Keratinocyte (primary cell): ENCODE results near the gene SLFN5. TPM values are rescaled to one million over a fixed set of nuclear protein-coding genes. Genes with fewer than 3 reads are reported as not detected.

Experiments used
- DNase-seq: peaks from one replicate; pipeline ENCODE4 v3.0.0-alpha.2; 2011; ENCODE audit warnings: low read depth, missing footprints, low spot score
- FAIRE-seq: peaks from 2 replicates; lab custom pipeline; 2011; peaks lifted over from hg19 to GRCh38; lab: Jason Lieb, UNC
- H2AFZ ChIP-seq: 2 replicates; pipeline ENCODE4 v1.6.0; 2012; ENCODE audit warnings: low read length, control low read depth, inconsistent platforms; ENCODE audit not compliant: control insufficient read depth
- H3K27ac ChIP-seq: 2 replicates; pipeline ENCODE4 v1.5.1; 2011; ENCODE audit warnings: low read length; ENCODE audit not compliant: control insufficient read depth, insufficient read depth
- H3K27me3 ChIP-seq: 3 replicates; pipeline ENCODE4 v1.6.0; 2011; ENCODE audit warnings: low read length; ENCODE audit not compliant: control insufficient read depth, insufficient read depth; ENCODE audit errors: extremely low read depth
- H3K36me3 ChIP-seq, 2 experiments: 2 replicates in 1 of 2; 3 replicates in 1 of 2; pipeline ENCODE4 v1.5.1; 2011; ENCODE audit warnings: low read length in 2 of 2, mild to moderate bottlenecking in 1 of 2; ENCODE audit not compliant: control insufficient read depth in 2 of 2, insufficient read depth in 2 of 2; ENCODE audit errors: extremely low read depth in 1 of 2
- H3K4me1 ChIP-seq: 3 replicates; pipeline ENCODE4 v1.5.1; 2011; ENCODE audit warnings: low read length; ENCODE audit not compliant: control insufficient read depth, insufficient read depth; ENCODE audit errors: extremely low read depth
- H3K4me2 ChIP-seq: 3 replicates; pipeline ENCODE4 v1.6.0; 2011; ENCODE audit warnings: low read depth, low read length; ENCODE audit not compliant: control insufficient read depth, insufficient read depth; ENCODE audit errors: extremely low read depth
- H3K4me3 ChIP-seq, 3 experiments: fragments of 200-600 bp in 1 of 3; sonication (generic) in 1 of 3; 2 replicates in 2 of 3; 3 replicates in 1 of 3; pipeline ENCODE4 v1.5.1; 2011 to 2016; ENCODE audit warnings: low read length in 3 of 3, mild to moderate bottlenecking in 3 of 3, control low read depth in 2 of 3, inconsistent platforms in 1 of 3, low read depth in 1 of 3, mixed read lengths in 1 of 3, mixed run types in 1 of 3, moderate library complexity in 1 of 3; ENCODE audit not compliant: control insufficient read depth in 2 of 3, insufficient read depth in 2 of 3; ENCODE audit errors: extremely low read depth in 1 of 3
- H3K79me2 ChIP-seq: 2 replicates; pipeline ENCODE4 v1.6.0; 2012; ENCODE audit warnings: low read length; ENCODE audit not compliant: control insufficient read depth, insufficient read depth
- H3K9ac ChIP-seq: 3 replicates; pipeline ENCODE4 v1.6.0; 2011; ENCODE audit warnings: low read length; ENCODE audit not compliant: control insufficient read depth, insufficient read depth; ENCODE audit errors: extremely low read depth
- H3K9me1 ChIP-seq: 3 replicates; pipeline ENCODE4 v1.6.0; 2011; ENCODE audit warnings: low read length; ENCODE audit not compliant: control insufficient read depth, insufficient read depth; ENCODE audit errors: extremely low read depth
- H3K9me3 ChIP-seq: 2 replicates; pipeline ENCODE4 v1.5.1; 2012; ENCODE audit warnings: low read depth, low read length; ENCODE audit not compliant: control insufficient read depth
- H4K20me1 ChIP-seq: 3 replicates; pipeline ENCODE4 v1.6.0; 2011; ENCODE audit warnings: low read length; ENCODE audit not compliant: control insufficient read depth, insufficient read depth; ENCODE audit errors: extremely low read depth
- CTCF ChIP-seq, 3 experiments: IDR thresholded peaks in 1 of 3; conservative IDR thresholded peaks in 1 of 3; optimal IDR thresholded peaks in 1 of 3; 2 replicates in 2 of 3; 3 replicates in 1 of 3; pipeline versions ENCODE3 to v1.5.1; 2011; ENCODE audit warnings: low read length in 3 of 3, mild to moderate bottlenecking in 3 of 3, moderate library complexity in 2 of 3, control low read depth in 1 of 3, inconsistent platforms in 1 of 3; ENCODE audit not compliant: insufficient read depth in 2 of 3; ENCODE audit errors: extremely low read depth in 1 of 3
- EZH2 ChIP-seq: IDR thresholded peaks from one replicate; pipeline ENCODE4 v1.6.1; 2012; ENCODE audit warnings: inconsistent platforms, mild to moderate bottlenecking, low read length, moderate library complexity
- dilution Hi-C: fragments of 300-500 bp; cut with MboI; formaldehyde crosslinking; loops from one replicate; pipeline ENCODE4 v1.7.0; 2020; ENCODE audit warnings: low sequenced_read_pairs; ENCODE audit not compliant: extremely low pct_ligation_motif_present
- polyA plus RNA-seq, 5 experiments: library from polyadenylated mRNA; depleted of rRNA in 3 of 5; stranded (reverse) in 3 of 5; stranded (forward) in 1 of 5; unstranded in 1 of 5; fragments of >200 nt; gene quantifications; 1 replicate in 1 of 5; 2 replicates in 3 of 5; 3 replicates in 1 of 5; pipeline versions ENCODE4 v1.2.1 to v1.2.3, GENCODE V29; 2011 to 2012; ENCODE audit warnings: missing spikeins in 2 of 5, low read depth in 1 of 5, low replicate concordance in 1 of 5

Gene SLFN5
- polyA plus RNA-seq, 1 donor (not counting 4 experiments of a cell fraction or from before 2014, with no cell fraction given), result 79.9 TPM

DNA sequence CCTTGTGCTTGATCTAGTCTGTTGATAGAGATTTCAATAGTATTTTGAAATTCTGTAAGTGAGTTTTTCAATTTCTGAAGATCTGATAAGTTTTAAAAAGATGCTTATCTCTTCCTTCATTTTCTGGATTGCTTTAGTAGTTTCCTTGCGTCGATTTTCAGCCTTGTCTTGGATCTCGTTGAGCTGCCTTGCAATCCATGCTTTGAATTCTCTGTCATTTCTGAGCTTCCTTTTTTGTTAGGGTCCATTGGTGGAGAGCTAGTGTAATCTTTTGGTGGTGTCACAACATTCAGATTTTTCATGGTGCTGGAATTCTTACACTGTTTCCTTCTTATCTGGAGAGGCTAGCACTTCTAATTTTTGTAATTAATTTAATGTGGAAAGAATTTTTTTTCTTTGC lies 69.5 kb downstream of the SLFN5 start:
- Histone ChIP-seq H3K4me2 (no peak overlapping the region), H3K9ac (no peak overlapping the region), H3K9me3 (no peaks in the 10 kb centered on the region), H3K27ac (no peak overlapping the region), H4K20me1 (no peaks in the 10 kb centered on the region), H2AFZ (no peak overlapping the region), H3K4me1 (peaks cover 30% of the 10 kb centered on the region), H3K36me3 (no peaks in the 10 kb centered on the region), H3K79me2 (no peaks in the 10 kb centered on the region), H3K9me1 (no peaks in the 10 kb centered on the region), H3K4me3 (no peak overlapping the region), H3K27me3 (no peaks in the 10 kb centered on the region)
- DNase-seq, result no peak
- dilution Hi-C loops, result loop anchor here (10.0 kb wide), 1 partner anchor 212 kb away; no protein-coding TSS in a partner anchor
- no peak for FAIRE-seq
- TF ChIP-seq EZH2 (no peak), CTCF (optimal IDR thresholded peaks at IDR 0.05 in 1 of 3, IDR thresholded peaks at IDR 0.05 in 1 of 3, conservative IDR thresholded peaks at IDR 0.05 in 1 of 3; ENCODE audit: extremely low read depth in 1 of 3, insufficient read depth in 2 of 3, low read length in 3 of 3) (no peak)

DNA sequence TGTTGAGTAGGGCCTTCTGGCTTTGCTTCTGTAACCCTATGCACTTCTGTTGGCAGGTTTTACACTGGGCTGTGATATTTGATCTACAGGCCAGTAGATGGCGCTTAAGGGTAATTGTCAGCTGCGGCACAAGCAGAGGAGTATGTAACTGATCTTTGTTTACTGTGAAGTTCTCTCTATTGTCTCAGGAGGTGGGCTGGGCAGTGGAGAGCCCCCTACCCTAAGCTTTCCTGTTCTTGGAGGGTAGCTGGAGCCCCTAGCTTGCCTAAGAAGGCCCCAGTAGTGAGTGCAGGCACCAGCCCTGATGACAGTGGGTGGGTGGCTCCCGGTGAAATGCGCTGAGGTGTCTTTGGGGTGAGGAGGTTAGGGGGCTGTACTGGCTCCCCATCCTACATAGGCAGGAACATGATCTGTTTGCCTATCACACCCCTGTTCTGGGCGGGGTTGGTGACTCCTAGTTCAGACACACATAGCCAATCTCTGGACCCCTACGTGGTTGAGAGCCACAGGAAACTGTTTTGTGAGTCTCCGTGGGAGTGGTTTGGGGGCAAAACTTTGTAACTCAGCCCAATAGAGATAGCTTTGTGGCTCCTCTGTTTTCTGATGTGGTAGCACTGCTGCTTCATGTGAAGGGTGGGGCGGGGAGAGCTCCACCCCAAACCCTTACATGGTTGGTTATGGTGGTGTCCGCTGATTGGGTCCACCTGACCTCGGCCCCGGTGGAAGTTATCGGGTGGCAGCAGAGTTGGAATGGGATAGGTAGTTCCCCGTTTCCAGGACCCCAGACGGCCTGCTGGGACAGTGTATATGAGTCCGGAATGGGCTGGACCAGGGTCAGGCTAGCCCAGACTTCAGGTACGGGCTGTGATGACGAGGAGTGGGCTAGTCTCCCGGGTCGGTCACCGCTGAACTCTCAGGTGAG lies 70.2 kb downstream of the SLFN5 start:
- Histone ChIP-seq H3K9me3 (no peaks in the 10 kb centered on the region), H4K20me1 (no peaks in the 10 kb centered on the region), H3K4me2 (peak overlapping the region; percentile 27), H3K36me3 (no peaks in the 10 kb centered on the region), H3K4me1 (peaks cover 30% of the 10 kb centered on the region), H3K27ac (no peak overlapping the region), H3K4me3 (no peak overlapping the region), H3K9ac (no peak overlapping the region), H2AFZ (peak overlapping the region; percentile 58), H3K9me1 (no peaks in the 10 kb centered on the region), H3K27me3 (no peaks in the 10 kb centered on the region), H3K79me2 (no peaks in the 10 kb centered on the region)
- FAIRE-seq (peak; percentile 90), DNase-seq (peak; percentile 15)
- dilution Hi-C loops, result loop anchor here (10.0 kb wide), 1 partner anchor 212 kb away; no protein-coding TSS in a partner anchor
- TF ChIP-seq EZH2 (no peak), CTCF (optimal IDR thresholded peaks at IDR 0.05 in 1 of 3, IDR thresholded peaks at IDR 0.05 in 1 of 3, conservative IDR thresholded peaks at IDR 0.05 in 1 of 3; ENCODE audit: extremely low read depth in 1 of 3, insufficient read depth in 2 of 3, low read length in 3 of 3) (peak; percentile 78 to 86 (median 81))
